GM12878 (cell line): Measurements from ENCODE around the gene SLC9A8. TPM values are rescaled to one million over a fixed set of nuclear protein-coding genes. Genes with fewer than 3 reads are reported as not detected.

Source experiments
- ATAC-seq: fragments of 200-7000 bp; cut with Tn5 transposase; 3 replicates; pipeline ENCODE4 v1.9.1; 2020; ENCODE audit warnings: mild to moderate bottlenecking, moderate library complexity
- BruUV-seq: library from RNA; stranded (reverse); fragments of 400-500 nt; replicated peaks from 2 replicates; lab custom pipeline; 2021; lab: Mats Ljungman, UMichigan
- CTCF ChIA-PET: fragments of 300-600 bp; sonication (Branson Sonifier 250); formaldehyde crosslinking; extraction: SDS; loops from one replicate; lab custom pipeline; 2021; ENCODE audit warnings: inconsistent platforms; lab: Yijun Ruan, JAX
- POLR2A ChIA-PET: fragments of 350-600 bp; formaldehyde crosslinking; extraction: SDS; loops from one replicate; lab custom pipeline; 2021; ENCODE audit warnings: inconsistent platforms; lab: Charles Lee
- RAD21 ChIA-PET: fragments of 300-600 bp; sonication (Branson Sonifier 250); formaldehyde crosslinking; loops from one replicate; lab custom pipeline; 2023; ENCODE audit warnings: antibody characterized with exemption; ENCODE audit not compliant: unreplicated experiment; lab: Charles Lee
- SMC1A ChIA-PET: fragments of 300-600 bp; sonication (Branson Sonifier 250); formaldehyde crosslinking; loops from one replicate; lab custom pipeline; 2023; ENCODE audit not compliant: unreplicated experiment, uncharacterized antibody; lab: Charles Lee
- DNase-seq: peaks from one replicate; pipeline ENCODE4 v3.0.0-alpha.2; 2011; ENCODE audit warnings: low read depth, low spot score
- FAIRE-seq: peaks from 3 replicates; lab custom pipeline; 2011; peaks lifted over from hg19 to GRCh38; lab: Jason Lieb, UNC
- H2AFZ ChIP-seq: 2 replicates; pipeline ENCODE4 v1.6.0; 2011; ENCODE audit warnings: low read depth, low read length, control low read depth; ENCODE audit not compliant: control insufficient read depth
- H3K27ac ChIP-seq: 2 replicates; pipeline ENCODE4 v1.5.1; 2011; ENCODE audit warnings: control low read depth; ENCODE audit not compliant: control insufficient read depth, insufficient read depth
- H3K27me3 ChIP-seq, 2 experiments: replicated peaks in 1 of 2; 2 replicates each; pipeline versions ENCODE4 v1.6.0 to v1.6.1; 2011; ENCODE audit warnings: low read length in 1 of 2; ENCODE audit not compliant: control insufficient read depth in 2 of 2, insufficient read depth in 2 of 2
- H3K36me3 ChIP-seq, 2 experiments: 2 replicates each; pipeline ENCODE4 v1.5.1; 2011; ENCODE audit warnings: low read length in 1 of 2; ENCODE audit not compliant: control insufficient read depth in 2 of 2, insufficient read depth in 2 of 2
- H3K4me1 ChIP-seq: 2 replicates; pipeline ENCODE4 v1.6.1; 2011; ENCODE audit warnings: mild to moderate bottlenecking, low read length, moderate library complexity, mixed read lengths; ENCODE audit not compliant: control insufficient read depth, insufficient read depth
- H3K4me2 ChIP-seq: 2 replicates; pipeline ENCODE4 v1.6.0; 2011; ENCODE audit warnings: control low read depth; ENCODE audit not compliant: control insufficient read depth, insufficient read depth
- H3K4me3 ChIP-seq: fragments of 200-600 bp; sonication (generic); 2 replicates; pipeline ENCODE4 v1.5.1; 2016
- H3K79me2 ChIP-seq: 2 replicates; pipeline ENCODE4 v1.6.0; 2011; ENCODE audit warnings: low read length; ENCODE audit not compliant: control insufficient read depth, insufficient read depth
- H3K9ac ChIP-seq: 2 replicates; pipeline ENCODE4 v1.8.0; 2011; ENCODE audit warnings: low read length, control low read depth, mixed read lengths; ENCODE audit not compliant: control insufficient read depth, insufficient read depth
- H3K9me3 ChIP-seq: replicated peaks from 3 replicates; pipeline ENCODE4 v1.5.1; 2011; ENCODE audit warnings: mild to moderate bottlenecking, low read length; ENCODE audit not compliant: control insufficient read depth, insufficient read depth
- H4K20me1 ChIP-seq: 2 replicates; pipeline ENCODE4 v1.6.0; 2011; ENCODE audit not compliant: control insufficient read depth, insufficient read depth
- CEBPB ChIP-seq, 2 experiments: fragments of 150-350 bp in 1 of 2; IDR thresholded peaks; 2 replicates each; pipeline ENCODE4 v1.6.1; 2012 to 2014; ENCODE audit warnings: low read depth in 2 of 2, low read length in 2 of 2, borderline replicate concordance in 1 of 2, inconsistent platforms in 1 of 2
- CREB1 ChIP-seq: IDR thresholded peaks from 2 replicates; pipeline ENCODE4 v1.6.1; 2012; ENCODE audit warnings: low read depth, mild to moderate bottlenecking, inconsistent platforms
- JUNB ChIP-seq: IDR thresholded peaks from 2 replicates; pipeline ENCODE4 v1.6.1; 2016; ENCODE audit warnings: antibody characterized with exemption, mild to moderate bottlenecking
- KAT2A ChIP-seq: conservative IDR thresholded peaks from 2 replicates; pipeline ENCODE4 v1.6.1; 2011; ENCODE audit warnings: low read depth, low read length; ENCODE audit not compliant: control insufficient read depth
- POLR2A ChIP-seq: IDR thresholded peaks from 2 replicates; pipeline ENCODE4 v1.6.1; 2011; ENCODE audit warnings: low read depth, mild to moderate bottlenecking, low read length
- POLR2AphosphoS2 ChIP-seq: IDR thresholded peaks from 2 replicates; pipeline ENCODE4 v1.6.1; 2011; ENCODE audit warnings: low read depth, mild to moderate bottlenecking, low read length, improper control_type of control experiment, moderate library complexity
- RAD51 ChIP-seq: fragments of 450-650 bp; IDR thresholded peaks from 2 replicates; pipeline ENCODE4 v1.6.1; 2016; ENCODE audit warnings: moderate library complexity, mild to moderate bottlenecking, inconsistent platforms
- RB1 ChIP-seq: fragments of 450-650 bp; formaldehyde crosslinking; IDR thresholded peaks from 2 replicates; pipeline ENCODE4 v1.6.1; 2017; ENCODE audit warnings: mild to moderate bottlenecking, borderline replicate concordance
- SMAD1 ChIP-seq: fragments of 450-650 bp; IDR thresholded peaks from 2 replicates; pipeline ENCODE4 v1.6.1; 2018; ENCODE audit warnings: mild to moderate bottlenecking, low read depth; ENCODE audit not compliant: partially characterized antibody
- SREBF2 ChIP-seq: IDR thresholded peaks from 2 replicates; pipeline ENCODE4 v1.6.1; 2012; ENCODE audit warnings: mild to moderate bottlenecking, low read length
- SUPT20H ChIP-seq: IDR thresholded peaks from 2 replicates; pipeline ENCODE4 v1.6.1; 2011; ENCODE audit warnings: low read depth, mild to moderate bottlenecking, low read length, moderate library complexity, borderline replicate concordance; ENCODE audit not compliant: control insufficient read depth
- TBL1XR1 ChIP-seq: IDR thresholded peaks from 2 replicates; pipeline ENCODE4 v1.6.1; 2012; ENCODE audit warnings: low read depth, low read length, improper control_type of control experiment
- TCF3 ChIP-seq: IDR thresholded peaks from 2 replicates; pipeline ENCODE4 v1.6.1; 2012; ENCODE audit warnings: low read depth, mild to moderate bottlenecking, low read length, borderline replicate concordance; ENCODE audit not compliant: insufficient read depth
- WGBS: methylation state at CpG from one replicate; pipeline ENCODE4 v1.1.6; 2016; ENCODE audit warnings: low lambda C conversion rate; ENCODE audit not compliant: insufficient replicate concordance, insufficient coverage; ENCODE audit errors: missing lambda C conversion rate; 5-methylcytosine and 5-hydroxymethylcytosine counted together
- in situ Hi-C: fragments of 300-500 bp; cut with MboI; formaldehyde crosslinking; loops from 9 replicates; pipeline ENCODE4 v1.14.3; 2018; ENCODE audit warnings: mixed read lengths
- intact Hi-C: fragments of 100-400 bp; cut with micrococcal nuclease; formaldehyde crosslinking; loops from one replicate; pipeline ENCODE4 v1.14.2; 2022; ENCODE audit not compliant: unreplicated experiment
- polyA plus RNA-seq, 11 experiments: library from polyadenylated mRNA; depleted of rRNA in 4 of 11; unstranded in 6 of 11; stranded (reverse) in 5 of 11; fragments of >200 nt; fragmentation: Nextera tagmentation in 4 of 11; fragmentation: Illumina TruSeq in 1 of 11; extraction: Ambion mirVana in 4 of 11; extraction: Trizol in 1 of 11; gene quantifications; 1 replicate in 1 of 11; 2 replicates in 10 of 11; pipeline versions ENCODE4 v1.2.1 to v1.2.3, GENCODE V29; 2011 to 2016; ENCODE audit warnings: inconsistent platforms in 2 of 11, missing spikeins in 2 of 11, low read depth in 1 of 11
- total RNA-seq, 4 experiments: library from RNA; depleted of rRNA in 3 of 4; stranded (reverse); fragments of >200 nt in 3 of 4; fragmentation: Illumina TruSeq in 1 of 4; extraction: Trizol in 1 of 4; gene quantifications; 2 replicates each; pipeline versions ENCODE4 v1.2.1 to v1.2.3, GENCODE V29; 2013 to 2021
- TF ChIP-seq, protein P1 (sequence below): IDR thresholded peaks from 2 replicates; pipeline ENCODE4 v1.6.1; 2011; ENCODE audit warnings: borderline replicate concordance, low read depth, mild to moderate bottlenecking, moderate library complexity, mixed read lengths, low read length; ENCODE audit not compliant: insufficient read depth; ENCODE audit errors: extremely low read length

Gene SLC9A8
- total and polyA plus RNA-seq, 10 of the 15 experiments (the other 5 are each of a cell fraction or from before 2014, with no cell fraction given): 0.40 to 15.5 (median 6.5) TPM

DNA sequence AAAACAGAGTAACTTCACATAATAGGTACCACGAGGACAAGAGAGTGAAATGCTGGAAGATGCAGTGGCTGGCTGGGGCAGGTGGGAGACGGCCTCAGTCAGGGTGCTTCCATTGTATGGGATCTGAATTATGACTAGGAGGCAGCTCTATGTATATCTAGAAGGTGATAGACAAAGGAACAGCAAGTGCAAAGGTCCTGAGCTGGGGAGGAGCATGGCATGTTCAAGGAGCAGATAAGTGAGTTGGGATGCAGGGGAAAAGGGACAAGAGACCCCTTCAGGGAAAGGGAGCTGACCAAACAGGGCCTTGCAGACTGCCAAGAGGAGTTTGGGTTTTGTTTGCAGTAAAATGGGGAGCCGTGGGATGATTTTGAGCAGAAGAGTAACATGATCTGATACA lies 8.3 kb upstream of the SLC9A8 start:
- in situ Hi-C loops (no loop called here), intact Hi-C loops (loop anchor here (5.0 kb wide), 2 partner anchors 92 to 182 kb away; partner anchors contain the start of gene B4GALT5)
- H3K4me1 ChIP-seq: peaks cover 43% of the 10 kb centered on the region
- RAD21 ChIA-PET: interaction anchor here (0.5 to 1.6 kb wide), 5 partner anchors 97 to 142 kb away, joined by 3 to 4 read pairs (median 3); no protein-coding TSS in a partner anchor
- no peak for TF ChIP-seq POLR2A
- no peak for TF ChIP-seq SUPT20H
- no peak for TF ChIP-seq RB1
- TF ChIP-seq SREBF2: no peak
- no peak for TF ChIP-seq KAT2A
- no peak for TF ChIP-seq RAD51
- no peak for TF ChIP-seq JUNB
- TF ChIP-seq SMAD1: no peak
- no peak for TF ChIP-seq POLR2AphosphoS2
- TF ChIP-seq TBL1XR1: no peak
- TF ChIP-seq, protein P1, sequence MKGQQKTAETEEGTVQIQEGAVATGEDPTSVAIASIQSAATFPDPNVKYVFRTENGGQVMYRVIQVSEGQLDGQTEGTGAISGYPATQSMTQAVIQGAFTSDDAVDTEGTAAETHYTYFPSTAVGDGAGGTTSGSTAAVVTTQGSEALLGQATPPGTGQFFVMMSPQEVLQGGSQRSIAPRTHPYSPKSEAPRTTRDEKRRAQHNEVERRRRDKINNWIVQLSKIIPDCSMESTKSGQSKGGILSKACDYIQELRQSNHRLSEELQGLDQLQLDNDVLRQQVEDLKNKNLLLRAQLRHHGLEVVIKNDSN: no peak
- no peak for TF ChIP-seq CEBPB (IDR thresholded peaks at IDR 0.05; ENCODE audit: borderline replicate concordance in 1 of 2, low read depth in 2 of 2, low read length in 2 of 2)
- TF ChIP-seq CREB1: no peak
- TF ChIP-seq TCF3: no peak
- TF ChIP-seq, all 136 proteins: peak for 0
- ChIA-PET CTCF (interaction anchor here (0.6 to 0.8 kb wide), 2 partner anchors 92 to 196 kb away, joined by 3 to 4 read pairs; no protein-coding TSS in a partner anchor), SMC1A (interaction anchor here (0.5 to 2.0 kb wide), 7 partner anchors 9 to 136 kb away, joined by 3 to 6 read pairs (median 3); no protein-coding TSS in a partner anchor), POLR2A (interaction anchor here (0.6 to 1.1 kb wide), 2 partner anchors 19 to 94 kb away, joined by 3 to 8 read pairs; no protein-coding TSS in a partner anchor)
- ATAC-seq (no peak), FAIRE-seq (no peak), DNase-seq (no peak)
- H3K27ac ChIP-seq: no peak overlapping the region
- no peaks in the 10 kb centered on the region for H3K27me3 ChIP-seq
- H4K20me1 ChIP-seq: no peaks in the 10 kb centered on the region
- H2AFZ ChIP-seq: no peak overlapping the region
- no peak overlapping the region for H3K9ac ChIP-seq
- H3K36me3 ChIP-seq: no peaks in the 10 kb centered on the region
- H3K4me3 ChIP-seq: no peak overlapping the region
- H3K79me2 ChIP-seq: no peaks in the 10 kb centered on the region
- 93% methylated on average over 3 of the region's 3 CpGs for WGBS
- H3K4me2 ChIP-seq: no peak overlapping the region
- H3K9me3 ChIP-seq: no peaks in the 10 kb centered on the region
- no TSS peak for BruUV-seq
